Measurements from ENCODE around the gene ADAM22.

Gene ADAM22

GRCh38 chr7:88092676-88092999 is 158.6 kb downstream of the ADAM22 start:
- Mint-ChIP-seq H3K4me3 (no peak overlapping the region), H3K4me1 (peaks cover 38% of the 10 kb centered on the region), H3K36me3 (ENCODE audit: low read depth) (no peaks in the 10 kb centered on the region), H3K27ac (no peak overlapping the region), H3K9me3 (no peaks in the 10 kb centered on the region), H3K27me3 (ENCODE audit: low read depth) (no peaks in the 10 kb centered on the region)
- no peak for TF ChIP-seq CTCF (IDR thresholded peaks at IDR 0.05; ENCODE audit: unreplicated experiment in 3 of 3)

- no peaks in the 10 kb centered on the region for H3K27me3 Mint-ChIP-seq (ENCODE audit: low read depth)
- no peak for TF ChIP-seq CTCF (IDR thresholded peaks at IDR 0.05; ENCODE audit: unreplicated experiment in 3 of 3)
- no peak overlapping the region for H3K4me3 Mint-ChIP-seq
- H3K4me1 Mint-ChIP-seq = peaks cover 4% of the 10 kb centered on the region
- no peaks in the 10 kb centered on the region for H3K9me3 Mint-ChIP-seq
- no peak overlapping the region for H3K27ac Mint-ChIP-seq
- H3K36me3 Mint-ChIP-seq (ENCODE audit: low read depth) = no peaks in the 10 kb centered on the region
Measured at GRCh38 chr7:88101769-88102168, 167.7 kb downstream of the ADAM22 start.

GRCh38 chr7:88102675-88103074 is 168.6 kb downstream of the ADAM22 start:
- Mint-ChIP-seq H3K4me3 (no peak overlapping the region), H3K36me3 (ENCODE audit: low read depth) (no peaks in the 10 kb centered on the region), H3K9me3 (no peaks in the 10 kb centered on the region), H3K27ac (no peak overlapping the region), H3K4me1 (peaks cover 4% of the 10 kb centered on the region), H3K27me3 (ENCODE audit: low read depth) (no peaks in the 10 kb centered on the region)
- no peak for TF ChIP-seq CTCF (IDR thresholded peaks at IDR 0.05; ENCODE audit: unreplicated experiment in 3 of 3)

GRCh38 chr7:88104732-88105131 is 170.7 kb downstream of the ADAM22 start:
- Mint-ChIP-seq H3K27me3 (ENCODE audit: low read depth) (no peaks in the 10 kb centered on the region), H3K4me3 (no peak overlapping the region), H3K27ac (no peak overlapping the region), H3K36me3 (ENCODE audit: low read depth) (no peaks in the 10 kb centered on the region), H3K9me3 (no peaks in the 10 kb centered on the region), H3K4me1 (peaks cover 4% of the 10 kb centered on the region)
- no peak for TF ChIP-seq CTCF (IDR thresholded peaks at IDR 0.05; ENCODE audit: unreplicated experiment in 3 of 3)

GRCh38 chr7:88105231-88105630 is 171.2 kb downstream of the ADAM22 start:
- no peak for TF ChIP-seq CTCF (IDR thresholded peaks at IDR 0.05; ENCODE audit: unreplicated experiment in 3 of 3)
- no peaks in the 10 kb centered on the region for H3K27me3 Mint-ChIP-seq (ENCODE audit: low read depth)
- peaks cover 4% of the 10 kb centered on the region for H3K4me1 Mint-ChIP-seq
- H3K4me3 Mint-ChIP-seq = no peak overlapping the region
- no peaks in the 10 kb centered on the region for H3K36me3 Mint-ChIP-seq (ENCODE audit: low read depth)
- H3K27ac Mint-ChIP-seq = no peak overlapping the region
- no peaks in the 10 kb centered on the region for H3K9me3 Mint-ChIP-seq

GRCh38 chr7:88106434-88106833 is 172.4 kb downstream of the ADAM22 start:
- H3K27ac Mint-ChIP-seq = no peak overlapping the region
- no peaks in the 10 kb centered on the region for H3K27me3 Mint-ChIP-seq (ENCODE audit: low read depth)
- peaks cover 8% of the 10 kb centered on the region for H3K4me1 Mint-ChIP-seq
- no peaks in the 10 kb centered on the region for H3K36me3 Mint-ChIP-seq (ENCODE audit: low read depth)
- TF ChIP-seq CTCF (IDR thresholded peaks at IDR 0.05; ENCODE audit: unreplicated experiment in 3 of 3) = no peak
- H3K9me3 Mint-ChIP-seq = no peaks in the 10 kb centered on the region
- H3K4me3 Mint-ChIP-seq = no peak overlapping the region

Data from nephron (organoid).